HG02981 (cell line): ENCODE data around the gene CDKN2B.
"Not testable (repeated sequence)": the region's sequence is repeated elsewhere in the genome, so short reads cannot be mapped to it uniquely, and the experiment has no call there.

Experiments
- ATAC-seq: cut with Tn5 transposase; IDR thresholded peaks from one replicate; pipeline ENCODE4 v1.9.1; 2021; ENCODE audit warnings: mild to moderate bottlenecking, moderate library complexity; ENCODE audit not compliant: unreplicated experiment

CDKN2B gene, protein sequence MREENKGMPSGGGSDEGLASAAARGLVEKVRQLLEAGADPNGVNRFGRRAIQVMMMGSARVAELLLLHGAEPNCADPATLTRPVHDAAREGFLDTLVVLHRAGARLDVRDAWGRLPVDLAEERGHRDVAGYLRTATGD

DNA sequence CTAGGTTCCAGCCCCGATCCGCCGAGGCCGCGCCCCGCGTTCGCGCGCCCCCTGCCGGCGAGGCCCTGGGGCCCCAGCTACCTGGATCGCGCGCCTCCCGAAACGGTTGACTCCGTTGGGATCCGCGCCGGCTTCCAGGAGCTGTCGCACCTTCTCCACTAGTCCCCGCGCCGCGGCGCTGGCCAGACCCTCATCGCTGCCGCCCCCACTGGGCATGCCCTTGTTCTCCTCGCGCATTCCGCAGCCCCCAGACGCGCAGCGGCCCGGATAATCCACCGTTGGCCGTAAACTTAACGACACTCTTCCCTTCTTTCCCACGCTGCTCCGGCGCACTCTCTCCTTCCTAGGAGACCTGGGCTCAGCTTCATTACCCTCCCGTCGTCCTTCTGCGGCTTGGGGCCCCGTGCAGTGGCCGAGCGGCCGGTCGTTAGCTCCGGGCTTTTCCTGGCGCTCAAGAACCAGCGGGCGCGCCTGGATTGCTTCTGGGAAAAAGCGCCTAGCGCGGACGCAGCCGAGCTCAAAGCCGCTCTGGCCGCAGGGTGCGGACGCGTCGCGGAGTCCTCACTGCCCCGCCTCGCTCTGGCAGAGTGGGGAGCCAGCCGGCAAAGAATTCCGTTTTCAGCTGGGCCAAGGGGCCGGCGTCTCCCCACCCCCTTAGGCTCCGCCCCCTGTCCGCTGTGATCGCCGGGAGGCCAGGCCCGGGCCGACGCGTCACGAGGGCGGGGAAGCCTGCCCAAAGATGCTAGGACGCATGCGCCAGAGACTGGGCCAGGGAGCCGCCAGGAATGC, at the start of gene CDKN2B:
TSS of gene CDKN2B (minus strand) at position 589 of the 789 bp plus-strand sequence. CDS start at position 237, 352 bp downstream.
- ATAC-seq = peak; percentile 86

GRCh38 chr9:22057972-22058371, 48.9 kb upstream of the CDKN2B start:
- not testable (repeated sequence) for ATAC-seq

GRCh38 chr9:22056402-22056801, 47.3 kb upstream of the CDKN2B start:
- ATAC-seq = no peak

DNA sequence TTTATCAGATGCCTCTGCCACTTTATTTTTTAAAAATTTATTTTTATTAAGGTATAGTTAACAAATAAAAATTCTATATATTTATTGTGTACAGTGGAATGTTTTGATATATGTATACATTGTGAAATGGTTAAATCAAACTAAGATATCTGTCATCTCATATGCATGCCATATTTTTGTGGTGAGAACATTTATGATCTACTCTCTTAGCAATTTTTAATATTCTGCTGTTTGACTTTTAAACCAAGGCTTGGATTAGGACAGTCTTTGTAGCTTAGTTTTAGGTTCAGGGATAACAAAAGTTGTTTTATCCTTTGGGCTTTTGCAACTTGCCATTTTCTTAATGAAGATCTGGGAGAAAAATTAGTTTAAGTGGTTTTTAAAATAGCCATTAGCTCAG, 46.0 kb upstream of the CDKN2B start:
- ATAC-seq = no peak

GRCh38 chr9:22054529-22054928, 45.4 kb upstream of the CDKN2B start:
- no peak for ATAC-seq

DNA sequence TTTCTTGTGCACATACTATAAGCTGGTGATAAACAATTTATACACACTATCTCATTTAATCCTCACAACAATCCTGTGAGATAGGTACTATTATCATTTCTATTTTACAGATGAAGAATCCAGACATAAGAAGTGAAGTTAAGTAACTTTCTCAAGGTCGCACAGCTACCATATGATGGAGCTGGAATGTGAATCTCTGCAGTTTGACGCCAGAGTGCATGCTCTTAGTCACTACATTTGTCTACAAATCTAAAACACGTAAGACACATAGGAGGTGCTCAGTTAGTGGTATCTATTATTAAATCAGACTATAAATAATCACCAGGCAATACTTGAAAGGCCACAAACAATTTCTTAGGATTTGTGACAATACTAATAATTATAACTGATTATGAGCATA, 45.0 kb upstream of the CDKN2B start:
- no peak for ATAC-seq

GRCh38 chr9:22053178-22053577, 44.1 kb upstream of the CDKN2B start:
- no peak for ATAC-seq

GRCh38 chr9:22052376-22052945, 43.4 kb upstream of the CDKN2B start:
- ATAC-seq = peak; percentile 49

DNA sequence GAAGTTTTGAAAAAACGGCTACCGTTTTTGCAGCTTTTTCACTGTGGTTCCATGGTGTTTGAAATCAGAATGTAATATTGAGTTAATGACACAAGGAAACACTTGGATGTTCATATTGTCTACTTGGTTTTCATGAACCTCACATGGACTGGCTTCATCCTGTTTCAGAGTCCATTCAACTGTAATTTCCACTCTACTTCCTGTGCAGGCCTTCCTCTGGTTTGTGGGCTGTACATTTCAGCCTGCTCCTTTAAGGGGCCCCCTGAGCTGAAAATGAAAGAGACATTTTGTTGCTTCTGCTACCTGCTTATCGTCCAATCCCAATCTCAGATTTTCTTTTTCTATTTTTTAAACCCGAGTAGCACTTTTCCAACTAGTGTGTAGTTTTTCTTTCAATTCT, 41.8 kb upstream of the CDKN2B start:
- peak; percentile 73 for ATAC-seq

- ATAC-seq = no peak
These were observed 40.3 kb upstream of the CDKN2B start for GRCh38 chr9:22049411-22049810.

DNA sequence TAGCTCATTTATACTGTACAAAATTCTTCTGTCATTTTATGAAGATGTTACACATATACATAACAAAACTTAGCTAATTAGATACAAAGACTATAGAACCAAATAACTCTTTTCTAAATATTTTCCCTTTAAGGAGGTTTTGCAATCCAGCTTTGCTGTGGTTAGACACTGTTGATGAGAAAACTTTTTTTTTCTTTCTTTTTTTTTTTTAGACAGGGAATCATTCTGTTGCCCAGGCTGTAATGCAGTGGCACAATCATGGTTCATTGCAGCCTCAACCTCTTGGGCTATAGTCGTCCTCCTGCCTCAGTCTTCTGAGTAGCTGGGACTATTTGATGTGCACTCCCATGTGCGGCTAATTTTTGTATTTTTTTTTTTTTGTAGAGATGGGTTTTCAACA, 38.5 kb upstream of the CDKN2B start:
- no peak for ATAC-seq

DNA sequence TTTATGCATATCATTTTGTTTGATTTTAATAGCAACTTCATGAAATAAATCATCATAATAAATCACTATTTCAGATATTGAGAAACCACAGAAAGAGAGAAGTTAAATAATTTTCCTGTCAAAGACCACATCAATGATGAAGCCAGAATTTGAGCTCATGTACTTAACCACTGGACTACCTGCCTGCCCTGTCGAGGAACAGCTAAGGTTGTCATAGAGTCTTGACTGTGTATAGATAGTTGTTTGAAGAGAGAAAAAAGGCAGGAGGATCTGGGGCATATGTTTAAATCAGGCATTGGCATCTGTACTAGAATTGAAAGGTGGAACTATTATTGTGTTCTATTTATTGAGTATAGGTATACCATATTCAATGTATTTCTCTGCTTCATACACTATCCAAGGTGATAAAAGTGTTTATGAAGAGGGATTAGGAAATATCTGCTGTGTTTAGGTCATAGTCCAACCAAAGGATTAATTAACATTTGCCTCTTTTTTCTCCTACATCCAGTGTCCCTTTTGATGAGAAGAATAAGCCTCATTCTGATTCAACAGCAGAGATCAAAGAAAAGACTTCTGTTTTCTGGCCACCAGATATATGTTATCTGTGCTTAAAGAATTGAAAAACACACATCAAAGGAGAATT, 37.3 kb upstream of the CDKN2B start:
- ATAC-seq = no peak

GRCh38 chr9:22045423-22045822, 36.3 kb upstream of the CDKN2B start:
- ATAC-seq = no peak

- no peak for ATAC-seq
These were observed 35.5 kb upstream of the CDKN2B start for GRCh38 chr9:22044583-22044982.

GRCh38 chr9:22043928-22044327, 34.8 kb upstream of the CDKN2B start:
- no peak for ATAC-seq

GRCh38 chr9:22041775-22042174, 32.7 kb upstream of the CDKN2B start:
- no peak for ATAC-seq

GRCh38 chr9:22041344-22041743, 32.2 kb upstream of the CDKN2B start:
- ATAC-seq = no peak

- no peak for ATAC-seq
These were observed 31.7 kb upstream of the CDKN2B start for GRCh38 chr9:22040760-22041159.

- no peak for ATAC-seq
These were observed 30.2 kb upstream of the CDKN2B start for GRCh38 chr9:22039258-22039657.

GRCh38 chr9:22037954-22038690, 29.0 kb upstream of the CDKN2B start:
- ATAC-seq = no peak
